Measurements from ENCODE around the gene CEBPZOS.

Gene CEBPZOS

DNA sequence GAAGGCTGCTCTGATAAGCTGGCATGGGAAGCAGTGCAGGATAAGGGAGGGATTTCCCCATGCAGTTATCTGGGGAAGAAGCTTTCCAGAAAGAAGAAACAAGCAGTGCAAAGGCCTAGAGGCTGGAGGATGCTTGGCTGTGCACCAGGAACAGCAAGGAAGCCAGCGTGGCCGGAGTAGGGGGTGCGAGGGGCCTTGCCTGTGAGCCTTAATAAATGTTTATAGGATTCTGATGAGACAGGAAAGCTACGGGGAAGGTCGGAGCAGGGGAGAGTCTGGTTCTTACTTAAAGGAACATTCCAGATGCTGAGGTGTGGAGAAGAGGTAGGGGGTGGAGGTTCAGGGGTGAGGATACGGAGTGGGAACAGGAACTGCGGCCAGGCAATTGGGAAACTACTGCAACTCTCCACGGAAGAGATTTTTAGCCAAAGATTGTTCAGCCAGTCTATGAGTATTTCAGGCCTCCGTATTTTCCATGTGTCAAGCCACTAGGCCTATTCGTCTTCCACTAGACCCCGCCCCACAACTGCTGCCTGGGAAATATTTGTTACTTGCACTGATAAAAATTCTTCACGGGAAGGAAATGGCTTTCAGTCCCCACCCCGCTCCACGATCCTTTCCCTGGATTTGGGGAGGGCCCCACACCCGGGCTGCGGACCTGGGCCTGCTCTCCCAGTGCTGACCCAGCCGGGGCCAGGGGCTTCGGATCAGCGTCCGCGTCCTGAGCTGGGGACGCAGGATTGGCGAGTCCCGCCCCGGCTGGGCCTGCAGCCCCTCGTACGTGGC is 40.0 kb upstream of the CEBPZOS start:
- 0 out of 2 replicates have a peak, but pooled peaks have one; percentile 44 for TF ChIP-seq TAF1 (IDR thresholded peaks at IDR 0.05; ENCODE audit: low read depth)
- no peak for TF ChIP-seq RAD21 (IDR thresholded peaks at IDR 0.05; ENCODE audit: low read depth)

DNA sequence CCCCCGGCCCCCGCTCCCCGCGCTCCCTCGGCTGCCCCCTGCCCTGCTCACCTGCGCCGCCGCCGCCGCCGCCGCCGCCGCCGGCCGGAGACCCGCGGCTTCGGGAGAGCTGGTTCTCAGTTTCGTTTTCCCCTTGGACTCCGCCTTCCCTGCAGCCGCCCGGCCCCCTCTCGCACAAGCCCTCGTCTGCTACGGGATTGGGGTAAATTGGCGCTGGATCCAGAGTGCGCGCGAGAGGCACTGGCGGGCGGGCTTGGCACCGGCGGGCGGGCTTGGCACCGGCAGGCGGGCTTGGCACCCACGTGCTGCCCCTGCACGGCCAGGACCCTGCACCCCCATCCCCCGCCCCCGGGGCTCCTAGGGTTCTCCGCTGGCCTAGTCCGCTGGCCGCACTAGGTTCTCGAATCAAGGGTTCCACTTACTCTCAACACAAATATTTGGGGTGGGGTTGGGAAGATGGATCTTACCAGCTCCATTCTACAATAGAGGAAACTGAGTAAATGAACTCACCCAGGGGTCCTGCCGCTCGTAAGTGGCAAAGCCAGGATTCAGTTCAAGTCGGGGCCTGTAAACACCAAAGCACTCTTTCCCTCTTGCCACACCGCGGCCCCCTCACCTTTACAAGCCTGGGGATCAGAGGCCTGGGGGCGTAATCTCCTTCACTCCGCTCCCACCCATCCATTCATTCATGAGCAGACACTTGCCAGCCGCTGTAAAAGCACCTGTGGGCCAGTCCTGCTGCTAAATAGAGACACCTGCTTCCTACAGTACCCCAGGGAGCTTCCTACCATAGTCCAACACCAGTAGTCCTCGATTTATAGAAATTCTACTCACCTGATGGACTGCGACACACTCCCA is 39.2 kb upstream of the CEBPZOS start, which contains the start of gene EIF2AK2:
TSS of gene EIF2AK2 (minus strand) at position 124 of the 858 bp plus-strand sequence. CDS start 9,174 bp downstream, outside the sequence.
- TF ChIP-seq, protein P1, sequence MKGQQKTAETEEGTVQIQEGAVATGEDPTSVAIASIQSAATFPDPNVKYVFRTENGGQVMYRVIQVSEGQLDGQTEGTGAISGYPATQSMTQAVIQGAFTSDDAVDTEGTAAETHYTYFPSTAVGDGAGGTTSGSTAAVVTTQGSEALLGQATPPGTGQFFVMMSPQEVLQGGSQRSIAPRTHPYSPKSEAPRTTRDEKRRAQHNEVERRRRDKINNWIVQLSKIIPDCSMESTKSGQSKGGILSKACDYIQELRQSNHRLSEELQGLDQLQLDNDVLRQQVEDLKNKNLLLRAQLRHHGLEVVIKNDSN (IDR thresholded peaks at IDR 0.05) = 0 out of 2 replicates have a peak, but pooled peaks have one; percentile 6
- peak; percentile 20; the same call in 1 of the 2 replicates for TF ChIP-seq NFIC (IDR thresholded peaks at IDR 0.05)
- TF ChIP-seq FOXM1 (IDR thresholded peaks at IDR 0.05; ENCODE audit: borderline replicate concordance, low read depth) = no peak
- TF ChIP-seq YY1 (IDR thresholded peaks at IDR 0.05; ENCODE audit: low read depth) = no peak
- peak; percentile 23; the same call in 1 of the 2 replicates for TF ChIP-seq TAF1 (IDR thresholded peaks at IDR 0.05; ENCODE audit: low read depth)
- no peak for TF ChIP-seq EP300 (IDR thresholded peaks at IDR 0.05; ENCODE audit: borderline replicate concordance)
- no peak for TF ChIP-seq RAD21 (IDR thresholded peaks at IDR 0.05; ENCODE audit: low read depth)
- TF ChIP-seq, protein P2, sequence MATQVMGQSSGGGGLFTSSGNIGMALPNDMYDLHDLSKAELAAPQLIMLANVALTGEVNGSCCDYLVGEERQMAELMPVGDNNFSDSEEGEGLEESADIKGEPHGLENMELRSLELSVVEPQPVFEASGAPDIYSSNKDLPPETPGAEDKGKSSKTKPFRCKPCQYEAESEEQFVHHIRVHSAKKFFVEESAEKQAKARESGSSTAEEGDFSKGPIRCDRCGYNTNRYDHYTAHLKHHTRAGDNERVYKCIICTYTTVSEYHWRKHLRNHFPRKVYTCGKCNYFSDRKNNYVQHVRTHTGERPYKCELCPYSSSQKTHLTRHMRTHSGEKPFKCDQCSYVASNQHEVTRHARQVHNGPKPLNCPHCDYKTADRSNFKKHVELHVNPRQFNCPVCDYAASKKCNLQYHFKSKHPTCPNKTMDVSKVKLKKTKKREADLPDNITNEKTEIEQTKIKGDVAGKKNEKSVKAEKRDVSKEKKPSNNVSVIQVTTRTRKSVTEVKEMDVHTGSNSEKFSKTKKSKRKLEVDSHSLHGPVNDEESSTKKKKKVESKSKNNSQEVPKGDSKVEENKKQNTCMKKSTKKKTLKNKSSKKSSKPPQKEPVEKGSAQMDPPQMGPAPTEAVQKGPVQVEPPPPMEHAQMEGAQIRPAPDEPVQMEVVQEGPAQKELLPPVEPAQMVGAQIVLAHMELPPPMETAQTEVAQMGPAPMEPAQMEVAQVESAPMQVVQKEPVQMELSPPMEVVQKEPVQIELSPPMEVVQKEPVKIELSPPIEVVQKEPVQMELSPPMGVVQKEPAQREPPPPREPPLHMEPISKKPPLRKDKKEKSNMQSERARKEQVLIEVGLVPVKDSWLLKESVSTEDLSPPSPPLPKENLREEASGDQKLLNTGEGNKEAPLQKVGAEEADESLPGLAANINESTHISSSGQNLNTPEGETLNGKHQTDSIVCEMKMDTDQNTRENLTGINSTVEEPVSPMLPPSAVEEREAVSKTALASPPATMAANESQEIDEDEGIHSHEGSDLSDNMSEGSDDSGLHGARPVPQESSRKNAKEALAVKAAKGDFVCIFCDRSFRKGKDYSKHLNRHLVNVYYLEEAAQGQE (IDR thresholded peaks at IDR 0.05; ENCODE audit: low read depth) = no peak
- no peak for TF ChIP-seq TCF12 (IDR thresholded peaks at IDR 0.05; ENCODE audit: low read depth)
- no peak for TF ChIP-seq EGR1 (IDR thresholded peaks at IDR 0.05)
- TF ChIP-seq TEAD4 (IDR thresholded peaks at IDR 0.05) = no peak
- TF ChIP-seq, protein P3, sequence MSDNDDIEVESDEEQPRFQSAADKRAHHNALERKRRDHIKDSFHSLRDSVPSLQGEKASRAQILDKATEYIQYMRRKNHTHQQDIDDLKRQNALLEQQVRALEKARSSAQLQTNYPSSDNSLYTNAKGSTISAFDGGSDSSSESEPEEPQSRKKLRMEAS (IDR thresholded peaks at IDR 0.05) = peak; percentile 80
- peak; percentile 71; the same call in 1 of the 2 replicates for TF ChIP-seq ZBTB7A (IDR thresholded peaks at IDR 0.05; ENCODE audit: low read depth)
- no peak for TF ChIP-seq CREB1 (IDR thresholded peaks at IDR 0.05; ENCODE audit: low read depth)
- no peak for TF ChIP-seq CEBPB (IDR thresholded peaks at IDR 0.05)

DNA sequence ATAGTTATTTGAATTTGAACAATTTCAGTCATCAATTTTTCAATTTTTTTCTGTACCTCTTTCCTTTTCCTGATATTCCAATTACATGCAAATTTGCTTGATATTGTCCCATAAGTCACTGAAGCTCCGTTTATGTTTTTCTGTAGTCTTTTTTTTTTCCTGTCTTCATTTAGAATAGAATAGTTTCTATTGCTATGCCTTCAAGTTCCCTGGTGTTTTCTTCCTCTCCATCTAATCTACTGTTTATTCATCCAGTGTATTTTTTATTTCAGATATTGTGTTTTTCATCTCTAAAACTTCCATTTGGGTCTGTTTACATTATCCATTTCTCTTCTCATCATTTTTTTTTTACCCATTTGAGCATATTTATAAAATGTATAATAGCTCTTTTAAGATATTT is 31.5 kb upstream of the CEBPZOS start:
- TF ChIP-seq NFIC (IDR thresholded peaks at IDR 0.05) = no peak
- no peak for TF ChIP-seq FOXM1 (IDR thresholded peaks at IDR 0.05; ENCODE audit: borderline replicate concordance, low read depth)
- no peak for TF ChIP-seq TCF12 (IDR thresholded peaks at IDR 0.05; ENCODE audit: low read depth)
- TF ChIP-seq CEBPB (IDR thresholded peaks at IDR 0.05) = no peak
- TF ChIP-seq, protein P2 (IDR thresholded peaks at IDR 0.05; ENCODE audit: low read depth) = no peak
- no peak for TF ChIP-seq EP300 (IDR thresholded peaks at IDR 0.05; ENCODE audit: borderline replicate concordance)
- no peak for TF ChIP-seq EGR1 (IDR thresholded peaks at IDR 0.05)
- TF ChIP-seq TAF1 (IDR thresholded peaks at IDR 0.05; ENCODE audit: low read depth) = no peak
- TF ChIP-seq TEAD4 (IDR thresholded peaks at IDR 0.05) = no peak
- TF ChIP-seq RAD21 (IDR thresholded peaks at IDR 0.05; ENCODE audit: low read depth) = no peak
- TF ChIP-seq, protein P3 (IDR thresholded peaks at IDR 0.05) = no peak

DNA sequence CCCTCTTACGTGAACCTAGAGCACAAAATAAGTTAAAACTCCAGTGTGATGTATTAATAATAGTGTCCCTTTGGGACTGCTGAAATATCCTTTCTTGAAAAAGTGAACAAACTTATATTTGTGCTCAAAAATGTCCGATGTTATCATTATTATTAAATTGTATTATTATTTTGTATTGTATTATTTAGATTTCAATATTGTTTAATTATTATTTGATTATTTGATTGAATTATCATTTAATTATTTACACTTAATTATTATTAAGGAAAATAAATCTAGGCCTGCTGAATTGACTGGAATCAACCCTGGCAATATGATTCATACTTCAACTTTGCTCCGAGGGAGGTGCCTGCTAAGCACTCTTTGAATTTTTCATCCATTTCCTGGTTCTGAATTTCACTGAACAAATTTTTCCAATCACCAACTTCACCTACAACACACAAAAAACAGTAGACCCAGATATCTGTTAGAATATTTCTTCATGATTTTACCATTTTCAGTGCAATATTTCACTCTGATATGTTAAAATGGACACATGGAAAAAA is 28.6 kb upstream of the CEBPZOS start:
- TF ChIP-seq CEBPB (IDR thresholded peaks at IDR 0.05) (no peak), TAF1 (IDR thresholded peaks at IDR 0.05; ENCODE audit: low read depth) (no peak), ZBTB7A (IDR thresholded peaks at IDR 0.05; ENCODE audit: low read depth) (no peak), YY1 (IDR thresholded peaks at IDR 0.05; ENCODE audit: low read depth) (no peak)

DNA sequence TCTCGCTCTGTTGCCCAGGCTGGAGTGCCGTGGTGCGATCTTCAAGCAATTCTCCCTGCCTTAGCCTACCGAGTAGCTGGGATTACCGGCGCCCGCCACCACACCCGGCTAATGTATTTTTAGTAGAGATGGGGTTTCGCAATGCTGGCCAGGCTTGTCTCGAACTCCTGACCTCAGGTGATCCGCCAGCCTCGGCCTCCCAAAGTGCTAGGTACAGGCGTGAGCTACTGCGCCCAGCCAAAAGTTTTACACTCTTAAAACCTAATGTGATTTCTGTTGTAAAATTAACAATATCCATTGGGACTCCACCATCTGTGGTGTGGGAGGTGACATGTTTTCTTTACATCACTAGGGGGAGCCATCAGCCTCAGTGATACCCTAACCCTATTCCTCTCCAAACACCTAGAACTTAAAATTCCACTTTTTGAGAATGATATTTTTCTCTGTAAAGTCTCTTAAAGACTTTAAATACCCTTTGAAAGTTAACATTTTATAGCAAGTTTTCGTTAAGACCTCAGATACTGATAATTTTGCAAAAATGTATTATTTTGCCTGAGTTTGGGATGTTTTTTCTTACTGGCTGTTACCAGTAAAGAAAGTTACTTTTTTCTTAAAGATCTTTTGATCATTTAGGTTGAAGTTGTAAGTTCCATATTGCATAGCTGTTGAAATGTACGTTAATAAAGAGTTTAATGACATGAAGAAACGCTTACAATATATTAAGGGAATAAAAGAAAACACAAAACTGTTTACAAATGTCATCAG is 27.9 kb upstream of the CEBPZOS start:
- TF ChIP-seq EP300 (IDR thresholded peaks at IDR 0.05; ENCODE audit: borderline replicate concordance) (no peak), RAD21 (IDR thresholded peaks at IDR 0.05; ENCODE audit: low read depth) (peak; percentile 78), CEBPB (IDR thresholded peaks at IDR 0.05) (peak; percentile 79), NFIC (IDR thresholded peaks at IDR 0.05) (no peak), YY1 (IDR thresholded peaks at IDR 0.05; ENCODE audit: low read depth) (no peak)
- TF ChIP-seq, protein P1 (IDR thresholded peaks at IDR 0.05) = no peak

Measured in Ishikawa (cell line).